SIG-M5 treated with dmso at 0.1 percent for 504 hours (cell line): ENCODE data around the gene RNF213.
"Not testable (repeated sequence)": the region's sequence is repeated elsewhere in the genome, so short reads cannot be mapped to it uniquely, and the experiment has no call there.

Source experiments
- DNase-seq: peaks from one replicate; lab custom pipeline; 2025; ENCODE audit not compliant: unreplicated experiment; lab: John Stamatoyannopoulos, UW

The RNF213 gene

GRCh38 chr17:80248894-80249710 lies 11.6 kb upstream of the RNF213 start:
- DNase-seq = no peak

GRCh38 chr17:80251966-80252365 lies 8.7 kb upstream of the RNF213 start:
- no peak for DNase-seq

GRCh38 chr17:80252871-80253270 lies 7.8 kb upstream of the RNF213 start:
- DNase-seq = peak; percentile 26

- DNase-seq = no peak
Measured at GRCh38 chr17:80253631-80254395, 6.8 kb upstream of the RNF213 start.

- DNase-seq = peak; percentile 83
Measured at GRCh38 chr17:80254396-80255251, 6.0 kb upstream of the RNF213 start.

- DNase-seq = no peak
Measured at GRCh38 chr17:80256034-80256350, 4.7 kb upstream of the RNF213 start.

- DNase-seq = no peak
Measured at GRCh38 chr17:80257716-80258213, 2.9 kb upstream of the RNF213 start.

GRCh38 chr17:80258296-80258695 lies 2.4 kb upstream of the RNF213 start:
- DNase-seq = not testable (repeated sequence)

GRCh38 chr17:80259457-80260068 lies 1.1 kb upstream of the RNF213 start:
- no peak for DNase-seq

- peak; percentile 13 for DNase-seq
Measured at GRCh38 chr17:80260069-80260535, 550 bp upstream of the RNF213 start.

- DNase-seq = peak; percentile 57
Measured at GRCh38 chr17:80261159-80261894, 675 bp downstream of the RNF213 start.

GRCh38 chr17:80261895-80262279 lies 1.2 kb downstream of the RNF213 start:
- no peak for DNase-seq

GRCh38 chr17:80262291-80262690 lies 1.6 kb downstream of the RNF213 start:
- no peak for DNase-seq

- DNase-seq = no peak
Measured at GRCh38 chr17:80262775-80263244, 2.2 kb downstream of the RNF213 start.

- DNase-seq = peak; percentile 65
Measured at GRCh38 chr17:80263253-80264204, 2.9 kb downstream of the RNF213 start.

- no peak for DNase-seq
Measured at GRCh38 chr17:80264205-80265075, 3.8 kb downstream of the RNF213 start.

- DNase-seq = no peak
Measured at GRCh38 chr17:80265205-80266068, 4.8 kb downstream of the RNF213 start.
